GM15510 (cell line): Measurements from ENCODE around the gene XPNPEP2.

Experiments
- POLR2A ChIP-seq: IDR thresholded peaks from 3 replicates; pipeline ENCODE4 v1.6.1; 2011; ENCODE audit warnings: borderline replicate concordance; ENCODE audit not compliant: insufficient read length; ENCODE audit errors: extremely low read depth

The XPNPEP2 gene

GRCh38 chrX:129777218-129778030 is 38.6 kb downstream of the XPNPEP2 start:
- peak; percentile 69 for TF ChIP-seq POLR2A

- TF ChIP-seq POLR2A = no peak
Observed at GRCh38 chrX:129779086-129779672, 40.4 kb downstream of the XPNPEP2 start.

DNA sequence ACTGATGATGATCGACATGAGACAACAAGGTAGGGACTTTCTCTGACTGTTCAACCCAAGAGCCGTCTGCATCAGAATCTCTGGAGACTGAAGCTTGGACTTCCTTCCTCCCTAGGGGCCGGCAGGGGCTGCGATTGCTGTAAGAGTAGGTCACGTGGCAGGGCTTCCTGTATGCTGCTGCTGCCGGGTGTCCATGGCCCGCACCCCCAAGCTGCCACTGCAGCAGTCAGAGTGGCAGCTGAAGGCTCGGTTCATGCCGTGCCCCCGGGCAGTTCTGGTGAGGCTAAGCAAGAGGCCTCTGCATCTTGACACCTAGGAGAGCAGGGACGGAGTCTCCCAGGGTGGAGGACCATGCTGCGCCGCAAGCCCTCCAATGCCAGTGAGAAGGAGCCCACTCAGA is 41.0 kb downstream of the XPNPEP2 start, which contains the start of gene SASH3:
Gene SASH3, plus strand, starts transcription at position 203 of the 400 bp plus-strand sequence. Its CDS starts 149 bp downstream, at position 352.
- TF ChIP-seq POLR2A = peak; percentile 84

DNA sequence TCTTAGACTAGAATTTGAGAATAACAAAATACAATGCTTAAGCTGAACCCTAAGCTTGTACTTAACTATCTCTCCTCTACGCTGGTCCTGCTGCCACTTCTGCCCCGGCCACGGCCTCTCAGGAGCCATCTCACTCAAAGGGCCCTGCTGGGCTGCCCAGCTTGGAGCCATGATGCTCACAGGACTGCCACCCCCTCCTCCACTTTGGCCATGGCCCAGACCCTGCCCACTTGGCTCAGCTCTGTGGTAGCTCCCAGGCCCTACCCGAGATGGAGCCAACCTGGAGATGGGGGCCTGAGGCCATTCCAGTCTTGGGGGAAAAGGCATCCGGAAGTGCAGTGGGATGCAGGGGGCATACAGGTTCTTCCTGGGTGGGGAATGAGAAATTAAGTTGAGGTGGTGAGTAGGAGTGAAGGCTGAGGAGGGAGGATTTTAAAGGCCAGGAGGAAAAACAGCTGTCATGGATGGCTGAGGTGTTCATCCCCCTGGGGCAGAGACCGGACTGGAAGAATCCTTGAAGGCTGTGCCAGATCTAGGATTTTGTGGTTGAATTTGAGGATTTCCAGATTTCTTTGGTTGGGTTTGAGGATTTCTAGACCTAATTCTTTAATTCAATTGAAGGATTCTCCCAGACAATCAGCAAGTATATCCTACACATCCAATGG is 41.8 kb downstream of the XPNPEP2 start:
- TF ChIP-seq POLR2A = peak; percentile 17

- peak; percentile 64 for TF ChIP-seq POLR2A
Observed at GRCh38 chrX:129781134-129781672, 42.4 kb downstream of the XPNPEP2 start.

DNA sequence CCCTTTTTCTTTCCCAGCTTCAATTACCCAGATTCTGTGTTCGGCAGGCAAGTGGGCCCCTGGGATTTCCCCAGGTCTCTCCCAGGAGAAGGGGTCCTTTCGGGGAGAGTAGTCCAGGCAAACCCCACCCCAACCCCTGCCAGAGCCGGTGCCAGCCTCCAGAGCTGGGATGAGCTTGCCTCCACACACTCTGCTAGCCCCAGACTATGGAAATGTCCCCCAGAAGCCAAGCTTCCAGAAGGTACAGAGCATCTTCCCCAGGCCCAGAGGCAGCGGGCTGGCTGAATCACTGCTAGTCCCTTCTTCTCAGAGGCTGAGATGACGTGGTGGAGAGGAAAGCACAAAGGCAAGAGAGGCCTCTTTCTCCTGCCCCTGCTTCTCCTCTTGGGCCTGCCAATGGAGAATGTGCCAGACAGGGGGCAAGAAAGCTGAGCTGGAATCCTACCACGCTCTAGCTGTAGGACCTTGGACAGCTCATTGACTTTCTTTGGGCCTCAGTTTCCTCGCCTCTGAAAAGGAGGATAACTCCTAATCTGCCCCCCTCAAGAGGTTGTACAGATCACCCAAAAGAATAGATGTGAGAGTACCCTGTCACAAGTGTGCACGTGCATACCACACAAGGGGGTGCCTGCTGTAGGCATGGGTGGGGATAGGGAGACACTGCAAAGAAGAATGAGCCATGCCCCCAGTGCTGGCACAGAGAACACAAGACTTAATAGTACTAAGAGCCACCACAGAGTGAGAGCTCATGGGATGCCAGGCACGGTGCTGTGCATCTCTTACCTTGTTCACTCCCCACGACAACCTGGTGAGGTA is 43.1 kb downstream of the XPNPEP2 start:
- no peak for TF ChIP-seq POLR2A

- TF ChIP-seq POLR2A = no peak
Observed at GRCh38 chrX:129782706-129783105, 43.9 kb downstream of the XPNPEP2 start.

DNA sequence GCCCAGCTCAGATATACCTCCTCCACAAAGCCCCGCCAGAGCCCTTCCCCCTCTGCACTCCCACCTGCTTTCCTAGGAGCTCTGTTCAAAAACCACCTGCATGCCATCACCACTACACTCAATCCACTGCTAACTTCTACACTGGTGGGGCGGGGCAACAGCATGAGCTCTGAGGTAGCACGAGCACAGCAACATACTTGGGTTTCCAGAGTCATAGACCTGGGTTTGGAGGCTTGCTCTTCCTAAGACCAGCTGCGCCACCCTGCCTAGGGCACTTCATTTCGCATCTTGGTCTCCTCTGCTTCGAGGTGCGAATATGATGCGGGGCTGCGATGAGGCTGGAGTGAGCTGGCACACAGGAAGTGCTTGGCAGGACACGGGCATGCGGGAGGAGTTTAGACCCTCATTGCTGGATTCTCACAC is 44.5 kb downstream of the XPNPEP2 start:
- TF ChIP-seq POLR2A = no peak

DNA sequence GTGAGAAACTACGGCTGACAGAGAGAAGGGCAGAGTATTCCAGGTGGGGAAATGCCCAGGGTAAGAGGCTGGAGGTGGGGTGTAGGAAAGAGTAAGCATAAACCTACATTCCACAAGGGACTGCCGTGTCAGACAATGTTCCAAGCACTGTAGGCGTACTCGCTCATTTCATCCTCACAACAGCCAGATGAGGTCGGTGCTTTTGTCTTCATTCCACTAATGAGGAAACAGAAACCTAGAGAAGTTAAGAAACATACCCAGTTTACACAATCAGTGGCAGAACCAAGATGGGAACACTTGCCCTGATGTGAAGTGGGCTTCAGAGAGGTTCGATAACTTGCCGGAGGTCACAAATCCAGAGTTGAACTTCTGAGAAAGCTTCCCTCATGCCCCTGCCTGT is 45.6 kb downstream of the XPNPEP2 start:
- no peak for TF ChIP-seq POLR2A

GRCh38 chrX:129785160-129785947 is 46.6 kb downstream of the XPNPEP2 start:
- TF ChIP-seq POLR2A = no peak

- no peak for TF ChIP-seq POLR2A
Observed at GRCh38 chrX:129786210-129786651, 47.5 kb downstream of the XPNPEP2 start.

DNA sequence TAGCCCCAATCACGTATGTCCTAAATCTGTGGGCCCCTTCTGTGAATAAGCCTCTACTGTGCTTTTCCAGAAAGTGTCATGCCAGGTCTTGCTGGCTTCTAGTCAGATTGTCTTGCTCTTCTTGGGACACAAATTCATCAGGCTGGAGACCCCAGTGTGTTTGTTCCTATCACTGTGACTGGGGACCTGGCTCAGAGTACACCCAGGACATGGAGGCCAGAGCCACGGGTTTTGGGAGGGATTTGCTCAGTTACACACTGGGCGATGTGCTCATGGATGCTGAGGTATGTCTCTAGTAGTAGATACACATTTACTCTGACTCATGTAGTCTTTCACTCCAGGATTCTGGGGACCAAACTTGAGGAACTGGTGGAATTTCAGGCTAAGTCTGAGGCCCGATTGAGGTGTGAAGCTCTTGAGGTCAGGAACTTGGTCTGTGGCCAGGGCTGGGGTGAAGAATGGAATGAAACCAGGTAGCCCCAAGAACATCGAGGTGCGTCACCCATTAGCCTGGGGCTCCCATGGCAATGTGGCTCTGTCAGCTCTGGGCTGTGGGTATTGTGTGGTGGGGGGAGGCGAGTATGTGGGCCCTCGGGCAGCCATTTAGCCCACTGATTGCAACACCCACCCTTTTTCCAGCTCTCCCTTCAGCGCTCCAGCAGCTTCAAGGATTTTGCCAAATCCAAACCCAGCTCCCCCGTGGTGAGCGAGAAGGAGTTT is 48.7 kb downstream of the XPNPEP2 start:
- TF ChIP-seq POLR2A = no peak

GRCh38 chrX:129788527-129788926 is 49.7 kb downstream of the XPNPEP2 start:
- TF ChIP-seq POLR2A = no peak

DNA sequence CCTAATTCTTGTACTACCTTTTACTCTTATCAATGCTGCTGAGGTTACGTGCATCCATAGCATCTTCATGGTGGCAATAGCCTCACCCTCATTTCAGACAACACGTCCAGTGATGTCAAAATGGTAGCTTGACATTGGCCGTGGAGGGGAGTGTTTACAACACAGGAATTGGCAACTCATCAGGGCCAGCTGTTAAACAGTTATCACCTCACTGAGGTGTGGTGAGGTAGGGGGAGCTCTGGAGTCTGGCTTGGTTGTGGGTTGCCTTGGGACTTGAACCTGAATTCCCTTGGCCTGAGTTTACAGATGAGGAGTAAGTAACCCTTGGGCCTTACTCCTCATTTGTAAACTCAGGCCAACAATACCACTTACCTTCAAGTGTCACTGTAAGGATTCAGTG is 51.4 kb downstream of the XPNPEP2 start:
- TF ChIP-seq POLR2A = no peak

DNA sequence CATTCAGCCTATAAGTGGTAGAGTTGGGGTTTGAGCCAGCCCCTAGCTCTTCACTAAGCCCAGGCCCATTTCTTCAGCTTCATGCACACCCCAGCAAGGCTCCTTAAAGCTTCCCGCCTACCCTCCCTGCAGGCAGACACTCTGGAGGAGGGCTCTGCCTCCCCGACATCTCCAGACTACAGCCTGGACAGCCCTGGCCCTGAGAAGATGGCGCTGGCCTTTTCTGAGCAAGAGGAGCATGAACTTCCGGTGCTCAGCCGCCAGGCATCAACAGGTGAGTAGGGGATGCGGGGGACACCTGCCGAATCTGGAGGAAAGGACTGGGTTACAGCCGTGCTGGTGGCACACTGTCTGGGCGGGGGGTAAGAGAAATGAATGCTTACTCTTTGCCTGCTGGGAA is 52.0 kb downstream of the XPNPEP2 start:
- TF ChIP-seq POLR2A = no peak
